A549 (cell line): Measurements from ENCODE around the gene SIK3. TPM values are rescaled to one million over a fixed set of nuclear protein-coding genes. Genes with fewer than 3 reads are reported as not detected.

ENCODE experiments used
- ATAC-seq, 2 experiments: fragments of 200-7000 bp in 1 of 2; fragments of >200 bp in 1 of 2; cut with Nextera tagmentation in 1 of 2; cut with Tn5 transposase in 1 of 2; 3 replicates each; pipeline versions ENCODE4 v1.8.0 to v1.9.1; 2018 to 2020; ENCODE audit warnings: mild to moderate bottlenecking in 1 of 2, moderate library complexity in 1 of 2
- CTCF ChIA-PET: fragments of 300-600 bp; sonication (Branson Sonifier 250); formaldehyde crosslinking; extraction: SDS; loops from one replicate; lab custom pipeline; 2021; ENCODE audit warnings: antibody characterized with exemption, inconsistent platforms; lab: Yijun Ruan, JAX
- POLR2A ChIA-PET: fragments of 350-600 bp; formaldehyde crosslinking; extraction: SDS; loops from one replicate; lab custom pipeline; 2021; ENCODE audit warnings: antibody characterized with exemption, inconsistent platforms; lab: Yijun Ruan, JAX
- DNase-seq, 2 experiments: peaks; one replicate each; pipeline versions ENCODE4 v3.0.0 to v3.0.0-alpha.2; 2011 to 2016; ENCODE audit warnings: low read depth in 1 of 2, low spot score in 1 of 2
- FAIRE-seq: peaks from 2 replicates; lab custom pipeline; 2011; peaks lifted over from hg19 to GRCh38; lab: Jason Lieb, UNC
- H3K27ac ChIP-seq, 2 experiments: fragments of >200 bp; sonication (Bioruptor Twin); formaldehyde crosslinking; 3 replicates each; pipeline ENCODE4 v1.5.1; 2016 to 2017
- H3K4me1 ChIP-seq: fragments of >200 bp; sonication (Bioruptor Twin); formaldehyde crosslinking; 3 replicates; pipeline ENCODE4 v1.6.1; 2016
- H3K4me2 ChIP-seq: fragments of >200 bp; sonication (Bioruptor Twin); formaldehyde crosslinking; 3 replicates; pipeline ENCODE4 v1.6.1; 2016
- H3K4me3 ChIP-seq: fragments of >200 bp; sonication (Bioruptor Twin); formaldehyde crosslinking; 3 replicates; pipeline ENCODE4 v1.5.1; 2016
- H3K9me3 ChIP-seq: fragments of >200 bp; sonication (Bioruptor Twin); formaldehyde crosslinking; 3 replicates; pipeline ENCODE4 v1.6.1; 2016
- BHLHE40 ChIP-seq: IDR thresholded peaks from 2 replicates; pipeline ENCODE4 v1.6.1; 2012; ENCODE audit warnings: low read depth, low read length, inconsistent platforms
- CBX8 ChIP-seq: fragments of 200-600 bp; sonication (generic); IDR thresholded peaks from 2 replicates; pipeline ENCODE4 v1.6.1; 2016
- CHD4 ChIP-seq: fragments of 200-600 bp; sonication (generic); IDR thresholded peaks from 2 replicates; pipeline ENCODE4 v1.6.1; 2016; ENCODE audit warnings: antibody characterized with exemption, mild to moderate bottlenecking, borderline replicate concordance
- E2F6 ChIP-seq: IDR thresholded peaks from 2 replicates; pipeline ENCODE4 v1.6.1; 2012; ENCODE audit warnings: low read depth, borderline replicate concordance
- EHF ChIP-seq: fragments of 250-450 bp; sonication (Bioruptor Pico); IDR thresholded peaks from 2 replicates; pipeline ENCODE4 v1.5.0; 2020; ENCODE audit warnings: mild to moderate bottlenecking
- EHMT2 ChIP-seq: fragments of 200-600 bp; sonication (generic); IDR thresholded peaks from 2 replicates; pipeline ENCODE4 v1.6.1; 2016; ENCODE audit warnings: antibody characterized with exemption, low read depth, mild to moderate bottlenecking, moderate library complexity
- EP300 ChIP-seq, 2 experiments: fragments of >200 bp; sonication (Bioruptor Twin); formaldehyde crosslinking; IDR thresholded peaks; 2 replicates in 1 of 2; 3 replicates in 1 of 2; pipeline ENCODE4 v1.6.1; 2016 to 2017
- FOSB ChIP-seq: fragments of 250-450 bp; sonication (Bioruptor Pico); IDR thresholded peaks from 2 replicates; pipeline ENCODE4 v1.5.0; 2020; ENCODE audit warnings: mild to moderate bottlenecking, moderate library complexity
- FOXS1 ChIP-seq: fragments of 250-450 bp; sonication (Bioruptor Pico); IDR thresholded peaks from 2 replicates; pipeline ENCODE4 v1.5.0; 2020; ENCODE audit warnings: mild to moderate bottlenecking, moderate library complexity
- GATA3 ChIP-seq: IDR thresholded peaks from 2 replicates; pipeline ENCODE4 v1.6.1; 2012; ENCODE audit warnings: borderline replicate concordance
- HDAC2 ChIP-seq: fragments of 200-600 bp; sonication (generic); IDR thresholded peaks from 2 replicates; pipeline ENCODE4 v1.6.1; 2016
- HEYL ChIP-seq: fragments of 250-450 bp; sonication (Bioruptor Pico); IDR thresholded peaks from 2 replicates; pipeline ENCODE4 v1.8.0; 2021; ENCODE audit warnings: mild to moderate bottlenecking, moderate library complexity
- HMGXB4 ChIP-seq: fragments of 250-450 bp; sonication (Bioruptor Pico); IDR thresholded peaks from 2 replicates; pipeline ENCODE4 v1.5.0; 2021; ENCODE audit warnings: mild to moderate bottlenecking, moderate library complexity, borderline replicate concordance
- JUN ChIP-seq, 2 experiments: fragments of >200 bp; sonication (Bioruptor Twin); formaldehyde crosslinking; IDR thresholded peaks; 2 replicates in 1 of 2; 3 replicates in 1 of 2; pipeline ENCODE4 v1.6.1; 2016 to 2017
- KDM5A ChIP-seq: fragments of 200-600 bp; sonication (generic); IDR thresholded peaks from 2 replicates; pipeline ENCODE4 v1.6.1; 2016; ENCODE audit warnings: antibody characterized with exemption, mild to moderate bottlenecking
- MAFK ChIP-seq: fragments of 450-650 bp; IDR thresholded peaks from 2 replicates; pipeline ENCODE4 v1.6.1; 2014; ENCODE audit not compliant: partially characterized antibody
- MAZ ChIP-seq: fragments of 150-350 bp; IDR thresholded peaks from 2 replicates; pipeline ENCODE4 v1.6.1; 2014; ENCODE audit warnings: antibody characterized with exemption, low read depth, low read length, borderline replicate concordance
- NFE2L2 ChIP-seq: fragments of 150-350 bp; conservative IDR thresholded peaks from 2 replicates; pipeline ENCODE4 v1.6.1; 2014; ENCODE audit warnings: low read length
- NR3C1 ChIP-seq: fragments of >200 bp; sonication (Bioruptor Twin); formaldehyde crosslinking; IDR thresholded peaks from 3 replicates; pipeline ENCODE4 v1.6.1; 2017
- POLR2A ChIP-seq: IDR thresholded peaks from 2 replicates; pipeline ENCODE4 v1.6.1; 2012; ENCODE audit warnings: mild to moderate bottlenecking, low read length
- RARB ChIP-seq: fragments of 250-450 bp; sonication (Bioruptor Pico); IDR thresholded peaks from 2 replicates; pipeline ENCODE4 v1.8.0; 2021; ENCODE audit warnings: mild to moderate bottlenecking, moderate library complexity
- RCOR1 ChIP-seq: fragments of 150-350 bp; IDR thresholded peaks from 2 replicates; pipeline ENCODE4 v1.6.1; 2014; ENCODE audit warnings: antibody characterized with exemption, low read length, low read depth
- REST ChIP-seq: fragments of 200-600 bp; sonication (generic); IDR thresholded peaks from 2 replicates; pipeline ENCODE4 v1.6.1; 2016; ENCODE audit warnings: antibody characterized with exemption, mild to moderate bottlenecking, moderate library complexity
- RNF2 ChIP-seq: fragments of 200-600 bp; sonication (generic); IDR thresholded peaks from 2 replicates; pipeline ENCODE4 v1.6.1; 2016; ENCODE audit warnings: low read depth, mild to moderate bottlenecking, antibody characterized with exemption, moderate library complexity, borderline replicate concordance
- SMC3 ChIP-seq: fragments of >200 bp; sonication (Bioruptor Twin); formaldehyde crosslinking; IDR thresholded peaks from 3 replicates; pipeline ENCODE4 v1.6.1; 2018; ENCODE audit warnings: inconsistent platforms
- USF2 ChIP-seq: fragments of 450-650 bp; IDR thresholded peaks from 2 replicates; pipeline ENCODE4 v1.6.1; 2014; ENCODE audit warnings: antibody characterized with exemption
- ZC3H11A ChIP-seq: fragments of 450-650 bp; IDR thresholded peaks from 2 replicates; pipeline ENCODE4 v1.6.1; 2014; ENCODE audit warnings: antibody characterized with exemption, mild to moderate bottlenecking
- ZFP36 ChIP-seq: fragments of 450-650 bp; IDR thresholded peaks from 2 replicates; pipeline ENCODE4 v1.6.1; 2014; ENCODE audit warnings: borderline replicate concordance; ENCODE audit not compliant: partially characterized antibody
- ZNF302 ChIP-seq: fragments of 250-450 bp; sonication (Bioruptor Pico); IDR thresholded peaks from 2 replicates; pipeline ENCODE4 v1.9.0; 2021; ENCODE audit warnings: inconsistent platforms, mild to moderate bottlenecking, moderate library complexity
- ZSCAN20 ChIP-seq: fragments of 250-450 bp; sonication (Bioruptor Pico); IDR thresholded peaks from 2 replicates; pipeline ENCODE4 v1.8.0; 2022; ENCODE audit warnings: mild to moderate bottlenecking, moderate library complexity
- WGBS: methylation state at CpG from one replicate; pipeline ENCODE4 v1.1.6; 2017; ENCODE audit errors: missing lambda C conversion rate; 5-methylcytosine and 5-hydroxymethylcytosine counted together
- polyA plus RNA-seq, 4 experiments: library from polyadenylated mRNA; depleted of rRNA in 3 of 4; stranded (reverse); fragments of >200 nt; fragmentation: RNase III in 1 of 4; extraction: RNeasy Plus Mini Kit Qiagen cat#74134 plus additional on column Dnase treatment in 1 of 4; gene quantifications; 2 replicates in 3 of 4; 3 replicates in 1 of 4; pipeline ENCODE4 v1.2.3, GENCODE V29; 2011 to 2017
- TF ChIP-seq, protein P1 (sequence below): IDR thresholded peaks from 2 replicates; pipeline ENCODE4 v1.6.1; 2012

The SIK3 gene
- polyA plus RNA-seq, 2 of the 4 experiments (the other 2 are of a cell fraction), result 8.2 to 9.0 TPM

DNA sequence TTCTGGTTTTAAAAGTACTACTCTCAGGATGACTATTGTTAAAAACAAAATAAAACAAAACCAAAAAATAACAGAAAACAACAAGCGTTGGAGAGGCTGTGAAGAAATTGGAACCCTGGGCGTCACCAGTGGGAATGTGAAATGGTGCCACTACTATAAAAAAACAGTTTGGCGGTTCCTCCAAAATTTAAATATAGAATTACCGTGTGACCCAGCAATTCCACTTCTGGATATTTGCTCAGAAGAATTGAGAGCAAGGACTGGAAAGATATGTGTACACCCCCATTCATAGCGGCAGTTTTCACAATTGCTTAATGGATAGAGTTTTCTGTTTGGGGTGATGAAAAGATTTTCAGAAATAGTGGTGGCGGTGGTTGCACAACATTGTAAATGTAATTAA lies 283.7 kb downstream of the SIK3 start:
- H3K9me3 ChIP-seq, result no peaks in the 10 kb centered on the region
- no peaks in the 10 kb centered on the region for H3K4me1 ChIP-seq
- 78% methylated on average over 6 of the region's 6 CpGs for WGBS
- no peak for FAIRE-seq
- TF ChIP-seq RNF2, result no peak
- TF ChIP-seq HEYL (CRISPR knock-in tag), result no peak
- TF ChIP-seq KDM5A, result no peak
- no peak for TF ChIP-seq ZFP36
- TF ChIP-seq MAFK, result no peak
- TF ChIP-seq ZSCAN20 (CRISPR knock-in tag), result no peak
- TF ChIP-seq RARB (CRISPR knock-in tag), result no peak
- TF ChIP-seq ZC3H11A, result no peak
- no peak for TF ChIP-seq GATA3
- no peak for TF ChIP-seq EHF (CRISPR knock-in tag)
- TF ChIP-seq MAZ, result no peak
- no peak for TF ChIP-seq SMC3
- no peak for TF ChIP-seq HMGXB4 (CRISPR knock-in tag)
- no peak for ATAC-seq
- ChIA-PET POLR2A (no interaction called here), CTCF (no interaction called here)
- no peak overlapping the region for H3K27ac ChIP-seq
- no peak overlapping the region for H3K4me2 ChIP-seq
- H3K4me3 ChIP-seq, result no peak overlapping the region
- DNase-seq, result no peak

- ChIA-PET CTCF (interaction anchor here (0.8 kb wide), 1 partner anchor 66 kb away, joined by 3 read pairs; no protein-coding TSS in a partner anchor), POLR2A (no interaction called here)
- ATAC-seq, result no peak
- WGBS, result 62% methylated on average over 4 of the region's 5 CpGs
- Histone ChIP-seq H3K9me3 (no peaks in the 10 kb centered on the region), H3K4me3 (no peak overlapping the region), H3K27ac (no peak overlapping the region), H3K4me1 (0 out of 3 replicates have a peak, but pooled peaks cover 3% of the 10 kb centered on the region), H3K4me2 (no peak overlapping the region)
- DNase-seq, result no peak
- FAIRE-seq, result no peak
- no peak for TF ChIP-seq BHLHE40
- no peak for TF ChIP-seq CHD4
- no peak for TF ChIP-seq KDM5A
- no peak for TF ChIP-seq NFE2L2
- TF ChIP-seq ZNF302 (CRISPR knock-in tag), result no peak
- no peak for TF ChIP-seq HDAC2
- no peak for TF ChIP-seq GATA3
- no peak for TF ChIP-seq NR3C1
- TF ChIP-seq ZC3H11A, result no peak
- TF ChIP-seq USF2, result no peak
- no peak for TF ChIP-seq FOSB (CRISPR knock-in tag)
- TF ChIP-seq POLR2A, result no peak
- no peak for TF ChIP-seq JUN (IDR thresholded peaks at IDR 0.05)
These were observed 284.3 kb downstream of the SIK3 start for GRCh38 chr11:116813781-116814471.

GRCh38 chr11:116813170-116813569 lies 285.1 kb downstream of the SIK3 start:
- H3K9me3 ChIP-seq, result no peaks in the 10 kb centered on the region
- no peak for FAIRE-seq
- peaks cover 7% of the 10 kb centered on the region; the same call in 1 of the 3 replicates for H3K4me1 ChIP-seq
- 86% methylated on average over 1 of the region's 1 CpG for WGBS
- no peak for ATAC-seq
- ChIA-PET CTCF (interaction anchor here (0.8 to 1.5 kb wide), 5 partner anchors 11 to 67 kb away, joined by 3 to 4 read pairs (median 3); partner anchors contain the start of genes APOA1 and APOA5), POLR2A (no interaction called here)
- no peak overlapping the region for H3K27ac ChIP-seq
- H3K4me2 ChIP-seq, result no peak overlapping the region
- H3K4me3 ChIP-seq, result no peak overlapping the region
- no peak for DNase-seq
- TF ChIP-seq E2F6, result no peak
- TF ChIP-seq RCOR1, result no peak
- TF ChIP-seq, protein P1, sequence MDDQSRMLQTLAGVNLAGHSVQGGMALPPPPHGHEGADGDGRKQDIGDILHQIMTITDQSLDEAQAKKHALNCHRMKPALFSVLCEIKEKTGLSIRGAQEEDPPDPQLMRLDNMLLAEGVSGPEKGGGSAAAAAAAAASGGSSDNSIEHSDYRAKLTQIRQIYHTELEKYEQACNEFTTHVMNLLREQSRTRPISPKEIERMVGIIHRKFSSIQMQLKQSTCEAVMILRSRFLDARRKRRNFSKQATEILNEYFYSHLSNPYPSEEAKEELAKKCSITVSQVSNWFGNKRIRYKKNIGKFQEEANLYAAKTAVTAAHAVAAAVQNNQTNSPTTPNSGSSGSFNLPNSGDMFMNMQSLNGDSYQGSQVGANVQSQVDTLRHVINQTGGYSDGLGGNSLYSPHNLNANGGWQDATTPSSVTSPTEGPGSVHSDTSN, result no peak
- no peak for TF ChIP-seq FOXS1 (CRISPR knock-in tag)
- TF ChIP-seq EHMT2, result no peak
- no peak for TF ChIP-seq CBX8
- no peak for TF ChIP-seq EP300 (IDR thresholded peaks at IDR 0.05)
- no peak for TF ChIP-seq REST
